ENCODE measurements around the gene DEFB113.

The DEFB113 gene

GRCh38 chr6:49937017-49937416, 32.4 kb downstream of the DEFB113 start:
- no peak overlapping the region for H3K4me3 ChIP-seq (ENCODE audit: low read length)
- DNase-seq (ENCODE audit: low read depth): no peak
- H3K27me3 ChIP-seq (replicated peaks; ENCODE audit: control insufficient read depth, insufficient read depth, low read length): no peaks in the 10 kb centered on the region
- H3K36me3 ChIP-seq (ENCODE audit: control insufficient read depth, insufficient read depth, low read length, severe bottlenecking): no peaks in the 10 kb centered on the region
- no peaks in the 10 kb centered on the region for H3K9me3 ChIP-seq (ENCODE audit: control insufficient read depth, low read length)
- no peaks in the 10 kb centered on the region for H3K4me1 ChIP-seq (ENCODE audit: control insufficient read depth, insufficient read depth, low read length)
- H3K9ac ChIP-seq (ENCODE audit: low read length): no peak overlapping the region

- H3K9me3 ChIP-seq (ENCODE audit: control insufficient read depth, low read length): no peaks in the 10 kb centered on the region
- no peak overlapping the region for H3K4me3 ChIP-seq (ENCODE audit: low read length)
- no peak for DNase-seq (ENCODE audit: low read depth)
- H3K9ac ChIP-seq (ENCODE audit: low read length): no peak overlapping the region
- no peaks in the 10 kb centered on the region for H3K36me3 ChIP-seq (ENCODE audit: control insufficient read depth, insufficient read depth, low read length, severe bottlenecking)
- H3K4me1 ChIP-seq (ENCODE audit: control insufficient read depth, insufficient read depth, low read length): no peaks in the 10 kb centered on the region
- H3K27me3 ChIP-seq (replicated peaks; ENCODE audit: control insufficient read depth, insufficient read depth, low read length): no peaks in the 10 kb centered on the region
These were observed 34.0 kb downstream of the DEFB113 start for GRCh38 chr6:49935387-49935786.

GRCh38 chr6:49934770-49935169, 34.7 kb downstream of the DEFB113 start:
- Histone ChIP-seq H3K27me3 (replicated peaks; ENCODE audit: control insufficient read depth, insufficient read depth, low read length) (no peaks in the 10 kb centered on the region), H3K9ac (ENCODE audit: low read length) (no peak overlapping the region), H3K9me3 (ENCODE audit: control insufficient read depth, low read length) (no peaks in the 10 kb centered on the region), H3K4me1 (ENCODE audit: control insufficient read depth, insufficient read depth, low read length) (no peaks in the 10 kb centered on the region), H3K36me3 (ENCODE audit: control insufficient read depth, insufficient read depth, low read length, severe bottlenecking) (no peaks in the 10 kb centered on the region), H3K4me3 (ENCODE audit: low read length) (no peak overlapping the region)
- no peak for DNase-seq (ENCODE audit: low read depth)

GRCh38 chr6:49933526-49933925, 35.9 kb downstream of the DEFB113 start:
- no peak for DNase-seq (ENCODE audit: low read depth)
- Histone ChIP-seq H3K9ac (ENCODE audit: low read length) (no peak overlapping the region), H3K4me1 (ENCODE audit: control insufficient read depth, insufficient read depth, low read length) (no peaks in the 10 kb centered on the region), H3K4me3 (ENCODE audit: low read length) (no peak overlapping the region), H3K36me3 (ENCODE audit: control insufficient read depth, insufficient read depth, low read length, severe bottlenecking) (no peaks in the 10 kb centered on the region), H3K27me3 (replicated peaks; ENCODE audit: control insufficient read depth, insufficient read depth, low read length) (no peaks in the 10 kb centered on the region), H3K9me3 (ENCODE audit: control insufficient read depth, low read length) (no peaks in the 10 kb centered on the region)

DNA sequence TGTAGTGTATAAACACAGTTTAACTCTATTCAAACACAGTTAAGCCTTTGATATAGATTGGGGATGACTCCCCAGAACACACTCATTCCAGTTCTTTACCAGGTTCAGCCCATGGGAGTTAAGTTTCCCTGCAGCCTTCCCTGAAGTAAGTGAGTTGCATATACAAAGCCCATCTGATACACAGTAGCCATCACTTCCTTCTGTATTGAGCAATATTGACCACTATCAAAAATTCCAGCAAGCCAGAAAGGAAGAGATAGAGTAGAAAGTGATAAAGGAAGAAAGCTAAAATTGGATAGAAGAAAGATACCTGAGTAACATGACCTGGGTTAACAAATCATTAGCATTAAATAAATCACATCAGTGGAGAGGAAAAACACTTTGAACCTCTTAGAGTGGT, 40.1 kb downstream of the DEFB113 start:
- Histone ChIP-seq H3K36me3 (ENCODE audit: control insufficient read depth, insufficient read depth, low read length, severe bottlenecking) (no peaks in the 10 kb centered on the region), H3K9me3 (ENCODE audit: control insufficient read depth, low read length) (no peaks in the 10 kb centered on the region), H3K4me1 (ENCODE audit: control insufficient read depth, insufficient read depth, low read length) (no peaks in the 10 kb centered on the region), H3K4me3 (ENCODE audit: low read length) (no peak overlapping the region), H3K9ac (ENCODE audit: low read length) (no peak overlapping the region), H3K27me3 (replicated peaks; ENCODE audit: control insufficient read depth, insufficient read depth, low read length) (no peaks in the 10 kb centered on the region)
- DNase-seq (ENCODE audit: low read depth): no peak

DNA sequence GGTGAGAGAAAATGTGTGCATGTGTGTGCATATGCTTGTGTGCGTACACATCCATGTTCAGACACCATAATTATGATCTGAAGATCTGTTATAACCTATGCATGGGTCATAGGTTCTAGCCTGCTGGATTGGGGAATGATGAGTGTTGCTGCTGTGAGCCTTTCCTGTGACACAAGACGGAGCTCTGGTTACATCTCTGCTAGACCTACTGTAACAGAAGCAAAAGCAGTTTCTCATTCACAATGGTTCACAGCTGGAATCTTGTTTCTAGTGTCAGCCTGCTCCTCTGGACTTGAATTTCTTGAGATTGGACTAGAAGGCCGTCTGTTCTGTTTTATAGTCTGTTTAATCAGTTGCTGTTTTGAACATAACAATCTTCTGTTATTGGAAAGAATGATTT, 45.6 kb downstream of the DEFB113 start:
- Histone ChIP-seq H3K9ac (ENCODE audit: low read length) (no peak overlapping the region), H3K4me3 (ENCODE audit: low read length) (no peak overlapping the region), H3K9me3 (ENCODE audit: control insufficient read depth, low read length) (no peaks in the 10 kb centered on the region), H3K27me3 (replicated peaks; ENCODE audit: control insufficient read depth, insufficient read depth, low read length) (no peaks in the 10 kb centered on the region), H3K36me3 (ENCODE audit: control insufficient read depth, insufficient read depth, low read length, severe bottlenecking) (no peaks in the 10 kb centered on the region), H3K4me1 (ENCODE audit: control insufficient read depth, insufficient read depth, low read length) (no peaks in the 10 kb centered on the region)
- DNase-seq (ENCODE audit: low read depth): no peak

DNA sequence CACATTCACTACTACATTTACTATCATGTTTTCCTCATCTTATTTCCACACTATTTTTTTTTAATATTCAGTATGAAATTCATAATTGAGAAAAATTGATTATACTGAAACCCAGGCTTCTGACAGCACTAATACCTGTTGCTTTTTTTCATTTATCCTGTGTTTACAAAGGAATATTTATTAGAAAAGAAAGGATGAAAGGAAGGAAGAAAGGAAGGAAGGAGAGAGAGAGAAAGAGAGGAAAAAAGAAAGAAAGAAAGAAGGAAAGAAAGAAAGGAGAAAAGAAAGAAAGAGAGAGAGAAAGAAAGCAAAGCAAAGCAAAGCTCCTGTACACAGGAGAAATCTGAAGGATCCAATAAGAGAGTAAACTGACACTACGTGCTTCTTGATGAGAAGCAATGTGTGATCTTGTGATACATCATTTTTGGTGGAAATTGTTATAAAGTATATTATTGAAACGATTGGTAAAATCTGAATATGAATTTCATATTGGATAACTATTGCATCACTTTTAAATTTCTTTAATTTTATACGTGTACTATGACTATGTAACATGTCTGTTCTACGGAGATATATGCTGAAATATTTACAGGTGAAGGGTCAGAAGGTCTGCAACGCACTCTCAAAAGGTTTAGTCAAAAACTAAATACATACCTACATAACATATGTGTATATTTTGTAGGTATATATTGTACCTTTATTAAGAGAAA, 49.3 kb downstream of the DEFB113 start:
- no peak for DNase-seq (ENCODE audit: low read depth)
- H3K36me3 ChIP-seq (ENCODE audit: control insufficient read depth, insufficient read depth, low read length, severe bottlenecking): no peaks in the 10 kb centered on the region
- no peak overlapping the region for H3K4me3 ChIP-seq (ENCODE audit: low read length)
- no peaks in the 10 kb centered on the region for H3K9me3 ChIP-seq (ENCODE audit: control insufficient read depth, low read length)
- H3K4me1 ChIP-seq (ENCODE audit: control insufficient read depth, insufficient read depth, low read length): no peaks in the 10 kb centered on the region
- H3K9ac ChIP-seq (ENCODE audit: low read length): no peak overlapping the region
- H3K27me3 ChIP-seq (replicated peaks; ENCODE audit: control insufficient read depth, insufficient read depth, low read length): peaks cover 4% of the 10 kb centered on the region

DNA sequence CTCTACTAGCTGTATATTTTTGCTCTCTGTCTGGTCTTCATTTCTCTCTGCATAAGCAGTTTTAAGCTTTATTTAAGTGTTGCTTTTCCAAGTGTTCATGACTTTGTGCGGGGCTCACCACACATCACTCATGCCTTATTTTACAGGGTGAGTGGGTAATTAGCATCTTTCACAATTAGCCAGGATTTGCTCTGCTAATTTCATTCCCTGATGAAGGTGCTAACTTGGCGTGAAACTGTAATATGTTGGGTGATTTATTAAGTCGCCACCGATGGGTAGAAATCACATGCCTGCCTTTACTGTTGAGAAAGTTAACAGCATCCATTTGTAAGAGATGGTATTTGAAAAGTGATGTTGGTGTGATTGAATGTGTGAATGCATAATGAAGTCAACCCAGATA, 50.2 kb downstream of the DEFB113 start:
- no peak for DNase-seq (ENCODE audit: low read depth)
- H3K9ac ChIP-seq (ENCODE audit: low read length): no peak overlapping the region
- no peaks in the 10 kb centered on the region for H3K4me1 ChIP-seq (ENCODE audit: control insufficient read depth, insufficient read depth, low read length)
- no peaks in the 10 kb centered on the region for H3K9me3 ChIP-seq (ENCODE audit: control insufficient read depth, low read length)
- H3K4me3 ChIP-seq (ENCODE audit: low read length): no peak overlapping the region
- no peaks in the 10 kb centered on the region for H3K36me3 ChIP-seq (ENCODE audit: control insufficient read depth, insufficient read depth, low read length, severe bottlenecking)
- peaks cover 4% of the 10 kb centered on the region for H3K27me3 ChIP-seq (replicated peaks; ENCODE audit: control insufficient read depth, insufficient read depth, low read length)

- Histone ChIP-seq H3K4me3 (ENCODE audit: low read length) (no peak overlapping the region), H3K36me3 (ENCODE audit: control insufficient read depth, insufficient read depth, low read length, severe bottlenecking) (no peaks in the 10 kb centered on the region), H3K9me3 (ENCODE audit: control insufficient read depth, low read length) (no peaks in the 10 kb centered on the region), H3K4me1 (ENCODE audit: control insufficient read depth, insufficient read depth, low read length) (no peaks in the 10 kb centered on the region), H3K27me3 (replicated peaks; ENCODE audit: control insufficient read depth, insufficient read depth, low read length) (peaks cover 4% of the 10 kb centered on the region), H3K9ac (ENCODE audit: low read length) (no peak overlapping the region)
- DNase-seq (ENCODE audit: low read depth): no peak
These were observed 50.6 kb downstream of the DEFB113 start for GRCh38 chr6:49918787-49919186.

Data from adipocyte (in vitro differentiated cells).